RWPE2 (cell line): ENCODE measurements around the gene COPZ2.
A peak's percentile ranks its signal among the peaks of the same experiment; 100 is the strongest.

Experiments
- ATAC-seq: fragments of 200-7000 bp; cut with Tn5 transposase; 3 replicates; pipeline ENCODE4 v1.9.1; 2021; ENCODE audit warnings: low read depth
- DNase-seq: peaks from one replicate; pipeline ENCODE4 v3.0.0-alpha.2; 2020; ENCODE audit warnings: low spot score
- H3K27ac ChIP-seq: fragments of 450-650 bp; 2 replicates; pipeline ENCODE4 v1.5.1; 2017; ENCODE audit warnings: mild to moderate bottlenecking; ENCODE audit not compliant: poor library complexity, severe bottlenecking
- H3K27me3 ChIP-seq: fragments of 250-450 bp; sonication (Bioruptor Pico); 2 replicates; pipeline ENCODE4 v1.5.1; 2021; ENCODE audit warnings: mild to moderate bottlenecking, moderate library complexity; ENCODE audit not compliant: insufficient read depth, poor library complexity, severe bottlenecking
- H3K36me3 ChIP-seq: fragments of 250-450 bp; sonication (Bioruptor Pico); 2 replicates; pipeline ENCODE4 v1.5.1; 2020; ENCODE audit warnings: low read depth, mild to moderate bottlenecking, moderate library complexity
- H3K4me1 ChIP-seq: fragments of 250-450 bp; sonication (Bioruptor Pico); 2 replicates; pipeline ENCODE4 v1.5.1; 2021; ENCODE audit warnings: mild to moderate bottlenecking, moderate library complexity; ENCODE audit not compliant: insufficient read depth, poor library complexity, severe bottlenecking
- H3K4me3 ChIP-seq: fragments of 250-450 bp; sonication (Bioruptor Pico); 2 replicates; pipeline ENCODE4 v1.5.1; 2021; ENCODE audit warnings: mild to moderate bottlenecking, moderate library complexity; ENCODE audit not compliant: severe bottlenecking
- H3K9me3 ChIP-seq: fragments of 250-450 bp; sonication (Bioruptor Pico); 2 replicates; pipeline ENCODE4 v1.5.1; 2021; ENCODE audit warnings: mild to moderate bottlenecking, moderate library complexity; ENCODE audit not compliant: severe bottlenecking
- CTCF ChIP-seq: fragments of 450-650 bp; IDR thresholded peaks from one replicate; pipeline ENCODE4 v1.5.1; 2017; ENCODE audit warnings: mild to moderate bottlenecking, moderate library complexity; ENCODE audit not compliant: poor library complexity, severe bottlenecking

Gene COPZ2

DNA sequence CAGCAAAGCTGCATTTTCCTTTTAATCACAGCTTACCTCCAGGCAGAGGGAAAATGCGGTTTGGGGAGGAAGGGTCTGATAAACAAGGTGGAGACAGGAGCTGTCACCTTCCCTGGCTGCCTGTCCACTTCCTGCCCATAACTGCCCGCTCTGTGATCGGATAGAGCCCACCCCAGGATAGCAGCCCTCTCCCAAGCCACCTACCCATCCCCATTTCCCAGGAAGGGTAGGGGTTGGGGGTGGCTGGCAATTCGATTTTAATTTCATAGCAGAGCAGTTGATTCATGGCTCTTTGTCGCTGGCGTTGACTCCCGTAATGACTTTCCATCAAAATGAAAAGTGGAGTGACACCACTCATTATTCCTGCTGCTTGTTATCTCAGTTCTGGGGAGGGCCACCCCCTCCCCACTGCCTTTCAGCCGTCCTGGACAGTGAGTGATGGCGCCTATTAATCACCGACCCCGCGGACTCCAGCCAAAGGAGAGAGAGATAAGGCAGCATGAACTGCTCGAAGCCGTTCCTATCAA lies 55.4 kb downstream of the COPZ2 start:
- peaks cover 65% of the 10 kb centered on the region for H3K36me3 ChIP-seq
- H3K4me1 ChIP-seq: no peaks in the 10 kb centered on the region
- DNase-seq (no peak), ATAC-seq (no peak)
- H3K27me3 ChIP-seq: no peaks in the 10 kb centered on the region
- no peak overlapping the region for H3K27ac ChIP-seq
- no peaks in the 10 kb centered on the region for H3K9me3 ChIP-seq
- H3K4me3 ChIP-seq: no peak overlapping the region
- TF ChIP-seq CTCF: no peak

- H3K27me3 ChIP-seq: no peaks in the 10 kb centered on the region
- no peak for ATAC-seq
- no peak for TF ChIP-seq CTCF
- no peaks in the 10 kb centered on the region for H3K4me1 ChIP-seq
- H3K36me3 ChIP-seq: peaks cover 72% of the 10 kb centered on the region
- no peak overlapping the region for H3K4me3 ChIP-seq
- no peaks in the 10 kb centered on the region for H3K9me3 ChIP-seq
- DNase-seq: no peak
- H3K27ac ChIP-seq: no peak overlapping the region
These were observed 56.1 kb downstream of the COPZ2 start for GRCh38 chr17:47981462-47981861.

- no peaks in the 10 kb centered on the region for H3K4me1 ChIP-seq
- H3K4me3 ChIP-seq: no peak overlapping the region
- H3K27me3 ChIP-seq: no peaks in the 10 kb centered on the region
- H3K9me3 ChIP-seq: no peaks in the 10 kb centered on the region
- peaks cover 81% of the 10 kb centered on the region for H3K36me3 ChIP-seq
- no peak overlapping the region for H3K27ac ChIP-seq
- ATAC-seq: no peak
- no peak for TF ChIP-seq CTCF
- DNase-seq: no peak
These were observed 57.1 kb downstream of the COPZ2 start for GRCh38 chr17:47980541-47980940.

- no peak overlapping the region for H3K4me3 ChIP-seq
- DNase-seq (no peak), ATAC-seq (peak; percentile 67; the same call in 2 of the 3 replicates)
- no peaks in the 10 kb centered on the region for H3K9me3 ChIP-seq
- no peaks in the 10 kb centered on the region for H3K4me1 ChIP-seq
- H3K27me3 ChIP-seq: no peaks in the 10 kb centered on the region
- peaks cover 90% of the 10 kb centered on the region for H3K36me3 ChIP-seq
- no peak overlapping the region for H3K27ac ChIP-seq
- peak; percentile 72 for TF ChIP-seq CTCF
These were observed 59.3 kb downstream of the COPZ2 start for GRCh38 chr17:47978324-47978723.
